ENCODE results near the gene FOXN3. TPM values are rescaled to one million over a fixed set of nuclear protein-coding genes. Genes with fewer than 3 reads are reported as not detected.
"Not testable (repeated sequence)": the region's sequence is repeated elsewhere in the genome, so short reads cannot be mapped to it uniquely, and the experiment has no call there.

Gene FOXN3
- total RNA-seq, 2 experiments from 2014 or later = 92.2 to 94.4 TPM

DNA sequence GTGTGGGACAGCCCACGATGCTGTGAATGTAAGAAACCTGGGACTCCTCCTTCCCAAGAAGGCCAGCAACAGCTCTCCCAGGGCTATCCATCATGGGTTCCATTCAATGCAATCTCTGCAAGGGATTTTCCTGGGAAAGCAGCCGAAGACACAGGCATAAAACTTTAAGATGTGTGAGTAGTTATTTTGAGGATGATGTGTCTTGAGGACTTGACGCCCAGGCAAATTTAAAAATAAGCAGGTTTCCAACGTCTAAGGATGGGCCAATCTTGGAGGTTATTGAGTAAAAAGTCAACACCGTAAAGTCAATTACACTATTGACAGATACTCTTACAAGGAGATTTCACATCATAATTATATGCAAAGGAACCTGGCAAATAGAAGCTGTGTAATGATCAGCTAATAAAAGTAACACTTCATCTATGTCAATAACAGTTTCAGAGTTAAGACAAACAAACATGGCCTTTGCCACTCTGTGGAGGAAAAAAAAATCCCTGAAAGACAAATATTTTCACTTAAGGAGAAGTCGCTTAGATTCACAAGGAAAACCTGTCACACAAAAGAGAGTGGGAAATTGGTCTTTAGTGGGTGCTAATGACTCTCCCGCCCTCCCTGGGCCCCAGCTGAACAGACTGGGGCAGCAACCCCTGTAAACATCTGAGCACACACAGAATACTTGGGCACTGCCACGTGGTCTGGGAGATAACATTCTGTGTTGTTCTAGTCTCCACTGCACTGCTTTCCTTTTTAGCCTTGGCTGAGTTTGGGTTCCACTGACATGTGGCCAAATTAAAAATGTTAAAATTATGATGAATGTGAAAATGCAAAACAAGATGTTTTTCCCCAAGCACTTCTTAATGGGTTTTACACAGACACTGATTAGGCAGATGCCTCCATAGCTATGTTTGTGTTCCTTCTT lies 240.9 kb downstream of the FOXN3 start:
- H3K36me3 Mint-ChIP-seq (ENCODE audit: low read depth) = peaks cover 21% of the 10 kb centered on the region
- H3K27ac Mint-ChIP-seq = no peak overlapping the region
- ChIA-PET POLR2A (no interaction called here), CTCF (interaction anchor here (0.9 kb wide), 2 partner anchors 10 to 739 kb away, joined by 4 read pairs; no protein-coding TSS in a partner anchor)
- peaks cover 9% of the 10 kb centered on the region for H3K4me1 Mint-ChIP-seq
- no peaks in the 10 kb centered on the region for H3K27me3 Mint-ChIP-seq
- no peak overlapping the region for H3K4me3 Mint-ChIP-seq
- no peak for DNase-seq
- H3K9me3 Mint-ChIP-seq = no peaks in the 10 kb centered on the region

DNA sequence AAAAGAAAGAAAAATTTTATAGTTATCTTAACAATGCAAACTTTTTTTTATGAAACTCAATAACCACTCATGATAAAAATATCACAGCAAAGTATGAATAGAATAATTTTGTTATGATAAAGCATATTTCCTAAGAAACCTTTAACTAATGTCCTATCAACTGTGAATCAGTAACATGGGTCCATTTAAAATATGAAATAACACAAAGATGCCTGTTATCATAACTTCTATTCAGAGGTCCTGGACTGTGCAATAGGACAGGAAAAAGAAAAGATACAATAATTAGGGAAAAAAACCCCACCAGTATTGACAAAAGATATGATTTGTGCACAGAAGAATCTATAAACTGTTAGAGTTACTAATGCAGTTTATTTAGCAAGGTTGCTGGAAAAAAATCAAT lies 245.4 kb downstream of the FOXN3 start:
- Mint-ChIP-seq H3K27me3 (no peaks in the 10 kb centered on the region), H3K4me3 (no peak overlapping the region), H3K4me1 (no peaks in the 10 kb centered on the region), H3K36me3 (ENCODE audit: low read depth) (peaks cover 39% of the 10 kb centered on the region), H3K9me3 (peaks cover 6% of the 10 kb centered on the region), H3K27ac (no peak overlapping the region)
- ChIA-PET CTCF (interaction anchor here (0.6 kb wide), 1 partner anchor 443 kb away, joined by 3 read pairs; no protein-coding TSS in a partner anchor), POLR2A (no interaction called here)
- DNase-seq = no peak

DNA sequence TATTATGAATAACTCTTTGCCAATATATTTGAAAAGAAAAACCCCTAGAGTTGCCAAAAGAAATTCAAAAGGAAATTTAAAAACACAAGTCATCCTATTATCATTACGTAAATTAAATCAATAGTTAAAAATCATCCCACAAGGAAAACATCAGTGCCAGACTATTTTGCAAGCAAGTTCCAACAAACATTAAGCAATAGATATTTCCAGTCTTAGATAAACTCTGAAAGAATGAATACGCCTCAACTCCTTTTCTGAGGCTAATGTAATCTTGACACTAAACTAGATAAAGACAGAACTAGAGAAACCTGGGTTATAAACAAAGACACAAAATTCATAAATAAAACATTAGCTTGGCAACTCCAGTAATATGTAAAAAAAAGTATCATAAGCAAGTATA lies 245.9 kb downstream of the FOXN3 start:
- no peak for DNase-seq
- no peak overlapping the region for H3K27ac Mint-ChIP-seq
- H3K4me1 Mint-ChIP-seq = no peaks in the 10 kb centered on the region
- ChIA-PET POLR2A (no interaction called here), CTCF (no interaction called here)
- H3K36me3 Mint-ChIP-seq (ENCODE audit: low read depth) = peaks cover 39% of the 10 kb centered on the region
- no peaks in the 10 kb centered on the region for H3K27me3 Mint-ChIP-seq
- H3K4me3 Mint-ChIP-seq = no peak overlapping the region
- H3K9me3 Mint-ChIP-seq = peaks cover 6% of the 10 kb centered on the region

DNA sequence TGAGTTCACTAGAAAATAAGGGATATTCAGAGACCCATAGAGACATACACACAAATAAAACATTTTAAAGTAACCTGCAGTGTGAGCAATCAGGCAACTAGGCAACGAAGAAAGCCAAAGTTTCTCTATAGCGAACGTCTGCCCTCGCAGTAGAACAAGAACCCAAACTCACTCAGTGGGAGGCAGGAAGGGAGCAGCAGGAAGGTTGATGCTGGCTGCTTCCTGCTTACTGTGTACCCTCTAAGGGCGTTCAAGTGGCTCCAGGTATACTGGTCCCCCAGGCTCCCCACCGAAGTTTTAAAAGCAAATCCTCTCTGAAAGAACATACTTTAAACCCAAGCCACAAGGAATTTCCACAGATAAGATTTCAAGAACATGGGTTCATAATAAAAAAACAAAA lies 249.3 kb downstream of the FOXN3 start:
- Mint-ChIP-seq H3K27ac (no peak overlapping the region), H3K4me3 (no peak overlapping the region), H3K27me3 (no peaks in the 10 kb centered on the region), H3K4me1 (peaks cover 14% of the 10 kb centered on the region), H3K36me3 (ENCODE audit: low read depth) (peaks cover 31% of the 10 kb centered on the region), H3K9me3 (peaks cover 6% of the 10 kb centered on the region)
- no peak for DNase-seq
- ChIA-PET POLR2A (no interaction called here), CTCF (no interaction called here)

DNA sequence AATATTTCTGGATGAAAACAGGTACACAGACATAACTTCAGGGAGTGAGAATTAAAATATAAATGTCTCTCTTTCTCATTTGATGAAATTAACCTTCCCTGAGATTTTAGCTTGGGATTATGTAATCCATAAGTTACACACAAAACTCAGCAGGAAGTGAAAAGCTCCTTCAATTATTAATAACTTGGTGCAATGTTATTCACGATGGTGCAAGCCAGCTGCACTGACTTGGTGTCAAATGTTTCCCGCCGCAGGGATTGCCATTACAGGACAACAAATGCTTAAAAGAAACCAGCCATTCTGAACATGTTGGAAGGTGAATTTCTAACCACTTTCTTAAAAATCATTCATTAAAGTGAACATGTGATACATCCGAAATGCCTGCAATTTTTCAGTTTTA lies 250.4 kb downstream of the FOXN3 start:
- Mint-ChIP-seq H3K27ac (no peak overlapping the region), H3K9me3 (peaks cover 6% of the 10 kb centered on the region), H3K27me3 (no peaks in the 10 kb centered on the region), H3K36me3 (ENCODE audit: low read depth) (peaks cover 34% of the 10 kb centered on the region), H3K4me3 (no peak overlapping the region), H3K4me1 (peaks cover 14% of the 10 kb centered on the region)
- ChIA-PET POLR2A (no interaction called here), CTCF (interaction anchor here (0.9 kb wide), 1 partner anchor 16 kb away, joined by 3 read pairs; no protein-coding TSS in a partner anchor)
- no peak for DNase-seq

- no peaks in the 10 kb centered on the region for H3K27me3 Mint-ChIP-seq
- DNase-seq = peak; percentile 9
- peaks cover 6% of the 10 kb centered on the region for H3K9me3 Mint-ChIP-seq
- H3K4me3 Mint-ChIP-seq = peak overlapping the region; percentile 12
- ChIA-PET CTCF (interaction anchor here (0.6 to 1.4 kb wide), 3 partner anchors 12 to 1110 kb away, joined by 3 to 4 read pairs (median 4); no protein-coding TSS in a partner anchor), POLR2A (no interaction called here)
- peaks cover 14% of the 10 kb centered on the region for H3K4me1 Mint-ChIP-seq
- peak overlapping the region; percentile 60 for H3K27ac Mint-ChIP-seq
- peaks cover 34% of the 10 kb centered on the region for H3K36me3 Mint-ChIP-seq (ENCODE audit: low read depth)
Measured at GRCh38 chr14:89165189-89166181, 251.5 kb downstream of the FOXN3 start.

DNA sequence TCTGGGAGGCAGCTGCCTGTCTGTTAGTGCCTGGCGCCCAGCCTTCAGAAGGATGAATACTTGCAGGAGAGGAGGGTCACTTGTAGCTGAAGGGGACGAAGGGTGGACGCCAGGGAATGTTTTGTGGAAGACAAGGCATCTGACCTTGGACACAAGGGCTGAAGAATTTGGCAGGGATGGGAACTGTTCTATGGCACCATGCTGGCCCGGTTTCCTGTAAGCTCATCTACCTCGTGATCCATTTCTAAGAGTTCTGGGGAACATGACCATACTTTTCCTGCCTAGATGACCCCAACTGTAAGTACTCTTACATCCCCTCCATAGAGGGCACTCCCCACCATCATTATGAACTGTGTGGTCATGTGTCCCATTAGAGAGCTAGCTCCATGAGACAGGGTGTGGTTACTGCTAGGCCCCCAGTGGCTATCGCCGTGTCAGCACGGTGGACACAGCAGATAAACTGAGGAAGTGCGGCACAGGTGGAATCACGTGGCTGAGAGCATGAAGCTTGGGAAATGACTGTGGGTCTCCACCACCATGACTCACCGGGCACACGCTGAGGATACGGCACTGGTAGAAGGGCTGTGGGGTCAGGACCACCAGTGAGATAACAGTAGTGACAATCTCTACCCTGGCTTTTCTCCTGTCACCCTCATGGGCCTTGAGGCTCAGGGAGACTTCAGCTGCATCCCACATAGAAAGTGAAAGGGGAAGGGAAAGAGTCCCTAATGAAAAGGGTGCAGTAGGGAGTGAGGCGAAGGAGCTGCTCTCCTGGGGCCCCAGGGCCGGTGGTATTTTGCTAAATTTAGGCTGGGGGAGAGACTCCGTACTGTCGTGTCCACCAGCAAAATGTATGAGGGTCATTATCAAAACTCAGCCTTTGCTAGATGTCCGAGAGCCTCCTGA lies 252.6 kb downstream of the FOXN3 start:
- H3K4me1 Mint-ChIP-seq = peaks cover 14% of the 10 kb centered on the region
- POLR2A ChIA-PET = no interaction called here

DNA sequence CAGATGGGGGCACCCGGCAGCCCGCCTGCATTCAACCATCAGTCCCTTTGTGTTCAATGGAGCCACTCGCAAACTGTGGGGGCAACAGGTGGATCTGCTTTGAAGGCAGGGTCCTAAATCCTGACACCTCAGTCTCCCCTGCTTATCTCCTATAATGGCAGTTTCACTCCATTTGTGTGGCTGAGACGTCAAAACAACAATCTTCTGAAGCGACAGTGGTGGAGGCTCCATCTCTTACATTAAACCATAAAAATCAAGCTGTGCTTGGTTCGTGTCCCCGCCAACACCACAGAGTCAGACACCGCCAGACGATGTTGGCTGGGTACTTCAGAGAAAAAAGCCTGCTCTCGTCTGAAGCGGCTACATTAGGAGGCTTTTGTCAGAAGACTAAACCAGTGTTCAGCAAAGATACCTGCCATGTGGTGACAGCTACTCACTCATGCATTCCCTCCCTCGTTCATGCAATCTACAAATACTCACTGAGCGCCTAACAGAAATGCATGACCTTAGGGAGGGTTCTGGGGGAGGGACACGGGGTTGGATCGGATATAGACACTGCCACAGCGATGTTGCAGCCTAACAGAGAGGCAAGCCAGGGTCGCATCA lies 253.9 kb downstream of the FOXN3 start:
- no peak for DNase-seq
- ChIA-PET POLR2A (no interaction called here), CTCF (no interaction called here)
- Mint-ChIP-seq H3K36me3 (ENCODE audit: low read depth) (peaks cover 23% of the 10 kb centered on the region), H3K4me1 (peaks cover 14% of the 10 kb centered on the region), H3K27me3 (no peaks in the 10 kb centered on the region), H3K27ac (no peak overlapping the region), H3K9me3 (no peaks in the 10 kb centered on the region), H3K4me3 (no peak overlapping the region)

More for the DNA sequence above, 252.6 kb downstream of the FOXN3 start:
- no peak overlapping the region for H3K4me3 Mint-ChIP-seq
- H3K9me3 Mint-ChIP-seq = peaks cover 6% of the 10 kb centered on the region
- H3K36me3 Mint-ChIP-seq (ENCODE audit: low read depth) = peaks cover 32% of the 10 kb centered on the region
- no peaks in the 10 kb centered on the region for H3K27me3 Mint-ChIP-seq
- CTCF ChIA-PET = interaction anchor here (1.2 to 1.4 kb wide), 2 partner anchors 14 to 602 kb away, joined by 3 to 4 read pairs; no protein-coding TSS in a partner anchor
- DNase-seq = no peak
- peak overlapping the region; percentile 60 for H3K27ac Mint-ChIP-seq

- Mint-ChIP-seq H3K36me3 (ENCODE audit: low read depth) (peaks cover 21% of the 10 kb centered on the region), H3K4me1 (peaks cover 14% of the 10 kb centered on the region), H3K9me3 (no peaks in the 10 kb centered on the region), H3K27me3 (no peaks in the 10 kb centered on the region), H3K27ac (no peak overlapping the region), H3K4me3 (no peak overlapping the region)
- DNase-seq = no peak
- POLR2A ChIA-PET = no interaction called here
- CTCF ChIA-PET = no interaction called here
Measured at GRCh38 chr14:89162586-89162985, 254.4 kb downstream of the FOXN3 start.

DNA sequence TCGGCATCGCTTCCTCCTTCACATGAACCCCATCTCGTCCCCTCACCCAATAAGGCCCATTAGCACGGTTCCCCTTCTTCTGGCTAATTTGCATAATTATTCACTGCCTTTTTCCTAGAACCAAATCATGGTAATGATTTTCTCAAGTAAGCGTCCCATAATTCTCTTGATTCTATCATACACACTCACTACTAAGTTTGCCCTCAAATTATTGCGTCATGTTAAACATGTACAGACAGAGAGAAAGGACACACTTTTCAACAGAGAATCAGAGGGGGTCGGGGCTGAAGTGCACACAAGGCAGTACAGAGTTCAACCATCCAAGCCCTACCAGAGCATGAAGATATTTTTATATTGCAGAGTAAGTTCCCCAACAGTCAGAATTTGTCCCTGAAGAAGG lies 256.6 kb downstream of the FOXN3 start:
- Mint-ChIP-seq H3K27me3 (no peaks in the 10 kb centered on the region), H3K4me1 (peaks cover 12% of the 10 kb centered on the region), H3K9me3 (no peaks in the 10 kb centered on the region), H3K36me3 (ENCODE audit: low read depth) (peaks cover 18% of the 10 kb centered on the region), H3K4me3 (no peak overlapping the region), H3K27ac (no peak overlapping the region)
- ChIA-PET POLR2A (no interaction called here), CTCF (no interaction called here)
- no peak for DNase-seq

DNA sequence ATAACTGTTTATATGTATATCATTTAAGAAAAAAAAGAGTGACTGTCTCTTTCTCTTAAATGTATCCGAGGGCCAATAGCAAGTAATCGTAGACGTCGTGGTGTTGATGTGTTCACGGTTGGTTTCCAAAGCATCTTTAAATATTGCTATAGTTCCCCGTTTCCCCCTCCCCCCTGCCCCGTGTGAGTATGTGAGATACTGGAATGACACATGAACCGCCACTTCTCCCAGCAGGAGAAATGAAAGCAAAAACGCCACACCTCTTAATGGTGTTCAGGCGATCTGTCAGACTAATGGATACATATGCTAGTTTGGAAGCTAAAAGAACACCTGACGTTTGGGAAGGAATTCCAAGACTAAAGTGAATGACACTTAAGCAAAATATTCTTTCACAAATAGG lies 258.3 kb downstream of the FOXN3 start:
- no peak for DNase-seq
- H3K4me1 Mint-ChIP-seq = no peaks in the 10 kb centered on the region
- no peak overlapping the region for H3K27ac Mint-ChIP-seq
- peaks cover 13% of the 10 kb centered on the region for H3K36me3 Mint-ChIP-seq (ENCODE audit: low read depth)
- H3K27me3 Mint-ChIP-seq = no peaks in the 10 kb centered on the region
- POLR2A ChIA-PET = no interaction called here
- no peaks in the 10 kb centered on the region for H3K9me3 Mint-ChIP-seq
- no peak overlapping the region for H3K4me3 Mint-ChIP-seq
- CTCF ChIA-PET = no interaction called here

DNA sequence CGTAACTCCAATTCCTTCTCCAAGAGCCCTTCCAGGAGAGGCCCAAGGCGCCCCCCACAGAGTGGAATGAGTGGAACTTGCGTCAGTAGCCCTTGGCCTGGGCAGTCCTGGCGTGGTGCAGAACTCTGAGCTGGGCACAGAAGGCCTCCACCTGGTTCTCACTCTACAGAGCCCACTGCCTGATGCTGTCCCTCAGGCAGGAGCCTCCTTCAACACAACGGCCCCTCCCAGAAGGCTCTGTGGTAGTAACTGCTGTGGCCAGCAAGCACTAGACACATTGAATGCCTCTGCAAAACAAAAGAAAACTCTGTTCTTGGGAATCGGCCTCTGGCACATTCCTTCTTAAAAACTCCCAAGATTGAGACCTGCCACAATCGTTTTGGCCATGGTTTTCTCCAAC lies 258.9 kb downstream of the FOXN3 start:
- H3K9me3 Mint-ChIP-seq, POLR2A ChIA-PET, H3K4me1 Mint-ChIP-seq, H3K27ac Mint-ChIP-seq, H3K27me3 Mint-ChIP-seq, DNase-seq, H3K4me3 Mint-ChIP-seq, CTCF ChIA-PET: not testable (repeated sequence)
- H3K36me3 Mint-ChIP-seq (ENCODE audit: low read depth) = peaks cover 13% of the 10 kb centered on the region
